Stimulated activated CD4-positive, alpha-beta T cell treated with anti-CD3 and anti-CD28 coated beads, Interleukin-1b, Interleukin-23, amount 100 ng/mL, for 1 hour (primary cell): Measurements from ENCODE around the gene DCD.
"Not testable (repeated sequence)": the region's sequence is repeated elsewhere in the genome, so short reads cannot be mapped to it uniquely, and the experiment has no call there.

Experiments used
- DNase-seq, 2 donors: peaks; one replicate each; pipeline ENCODE4 v3.0.0-alpha.2; 2020; ENCODE audit warnings: low read depth in 2 of 2

DCD gene, protein sequence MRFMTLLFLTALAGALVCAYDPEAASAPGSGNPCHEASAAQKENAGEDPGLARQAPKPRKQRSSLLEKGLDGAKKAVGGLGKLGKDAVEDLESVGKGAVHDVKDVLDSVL

DNA sequence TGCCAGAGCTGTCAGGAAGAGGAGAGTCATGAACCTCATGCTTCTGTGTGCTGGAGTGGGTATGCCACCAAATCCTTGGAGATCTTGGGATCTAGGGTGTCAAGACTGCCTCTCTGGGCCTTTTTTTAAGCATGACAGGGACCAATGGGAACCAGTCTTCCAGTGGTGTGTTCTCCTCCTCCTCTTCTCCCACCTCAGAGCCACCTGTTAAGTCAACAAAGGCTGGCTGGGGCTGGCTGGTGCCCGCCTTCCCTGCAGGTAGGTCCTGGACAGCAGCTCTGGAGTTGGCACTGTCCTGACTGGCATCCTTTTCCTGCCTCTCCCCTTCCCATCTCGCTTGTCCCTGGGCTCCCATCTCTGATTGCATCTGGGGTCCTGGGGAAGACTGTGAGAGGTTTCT is at the start of gene DCD:
Gene DCD (minus strand): TSS at position 101 of the 400 bp plus-strand sequence. CDS start 62 bp downstream, at position 39.
- no peak for DNase-seq

DNA sequence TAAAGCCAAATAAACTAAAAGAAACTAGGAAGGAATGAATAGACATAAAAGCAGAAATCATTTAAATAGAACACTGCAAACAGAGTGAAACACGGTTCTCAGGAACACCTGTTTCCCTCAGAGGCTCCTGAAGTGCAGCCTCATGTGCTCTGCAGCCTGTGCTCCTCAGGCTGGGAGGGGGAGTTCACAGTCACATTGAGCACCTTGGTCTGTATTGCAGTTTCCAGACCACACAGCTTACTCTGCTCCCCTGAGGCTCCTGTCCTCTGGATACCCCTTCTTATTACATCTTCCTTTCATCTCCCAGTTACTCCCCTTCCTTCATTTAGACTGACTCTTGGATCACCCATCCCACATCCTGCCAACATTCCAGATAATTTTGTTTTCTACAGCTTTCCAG is 49.7 kb upstream of the DCD start:
- no peak for DNase-seq

DNA sequence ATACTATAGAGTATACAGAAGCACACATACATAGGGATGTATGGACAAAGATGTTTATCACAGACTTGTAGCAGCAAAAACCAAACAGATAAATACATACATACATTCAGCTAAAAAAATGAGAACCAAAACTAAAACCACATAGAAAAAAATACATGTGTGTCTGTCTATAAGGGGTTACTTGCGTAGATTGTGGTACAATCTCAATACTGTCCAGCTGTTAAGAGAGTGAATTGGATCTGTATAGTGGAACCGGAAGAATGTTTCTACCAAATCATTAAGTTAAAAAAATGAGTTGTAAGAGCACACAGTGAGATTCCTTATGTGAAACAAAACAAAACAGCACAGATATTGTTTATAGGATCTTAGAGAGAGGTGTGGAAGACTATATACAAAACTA is 44.2 kb upstream of the DCD start:
- no peak for DNase-seq

DNA sequence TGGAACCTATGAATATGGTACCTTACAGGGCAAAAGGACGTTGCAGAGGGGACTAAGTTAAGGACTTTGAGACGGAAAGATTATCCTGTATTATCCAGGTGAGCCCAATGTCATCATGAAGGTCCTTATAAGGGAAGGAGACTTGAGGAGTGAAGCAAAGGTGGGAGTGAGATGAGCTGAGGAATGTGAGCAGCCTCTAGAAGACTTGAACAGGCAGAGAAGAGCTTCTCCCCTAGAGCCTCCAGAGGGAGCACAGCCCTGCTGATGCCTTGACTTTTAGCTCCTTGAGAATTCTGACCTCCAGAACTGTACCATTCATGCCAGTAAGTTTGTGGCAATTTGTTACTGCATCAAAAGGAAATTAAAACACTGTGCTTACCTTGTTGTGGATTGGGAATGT is 41.8 kb upstream of the DCD start:
- DNase-seq: no peak

DNA sequence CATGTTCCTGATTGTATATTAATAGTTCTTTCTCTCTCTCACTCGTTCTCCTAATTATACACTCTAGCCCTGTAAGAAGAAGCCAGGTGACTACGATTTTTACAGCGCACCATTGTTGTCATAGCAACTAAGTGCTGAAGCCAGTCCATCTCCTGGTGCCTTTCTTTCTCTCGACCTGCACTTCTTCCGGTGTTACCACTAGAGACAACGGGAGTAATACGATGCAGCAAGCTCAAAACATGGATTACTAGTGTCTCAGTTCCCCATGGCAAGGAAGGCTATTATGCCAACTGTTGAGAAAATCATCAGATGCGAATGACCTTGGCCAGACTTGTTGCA is 40.8 kb upstream of the DCD start:
- DNase-seq: no peak

DNA sequence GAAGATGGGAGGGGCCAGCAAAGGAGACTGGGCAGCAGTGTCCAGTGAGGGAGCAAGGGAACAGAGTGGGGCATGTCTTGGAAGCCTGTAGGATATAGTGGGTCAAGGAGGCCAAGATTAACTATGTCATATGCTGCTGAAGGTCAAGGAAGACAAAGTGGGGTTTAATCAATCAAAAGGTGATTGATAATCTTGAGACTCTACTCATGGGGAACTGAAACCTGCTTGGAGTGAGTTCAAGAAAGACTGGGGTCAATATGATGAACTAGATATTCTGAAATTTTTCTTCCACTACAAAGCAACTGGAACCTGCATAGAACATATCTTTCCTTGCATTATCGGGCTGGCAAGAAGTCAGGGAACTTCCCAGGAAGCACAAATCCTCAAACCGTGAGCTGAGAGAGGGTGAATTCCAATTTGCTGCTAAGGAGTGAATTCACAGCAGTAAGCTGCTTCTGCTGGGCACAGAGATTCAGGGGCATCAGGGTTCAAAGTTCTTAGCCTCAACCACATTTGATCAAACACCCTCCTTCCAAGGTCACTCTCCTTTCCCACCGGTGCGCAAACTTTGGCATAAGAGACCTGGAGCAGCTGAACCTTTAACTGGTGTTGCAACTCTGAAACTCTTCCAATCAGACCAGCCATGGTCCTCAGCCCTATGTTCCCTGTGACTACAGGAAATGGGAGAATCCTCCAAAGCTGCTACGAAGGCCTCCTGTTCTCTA is 40.3 kb upstream of the DCD start:
- no peak for DNase-seq

DNA sequence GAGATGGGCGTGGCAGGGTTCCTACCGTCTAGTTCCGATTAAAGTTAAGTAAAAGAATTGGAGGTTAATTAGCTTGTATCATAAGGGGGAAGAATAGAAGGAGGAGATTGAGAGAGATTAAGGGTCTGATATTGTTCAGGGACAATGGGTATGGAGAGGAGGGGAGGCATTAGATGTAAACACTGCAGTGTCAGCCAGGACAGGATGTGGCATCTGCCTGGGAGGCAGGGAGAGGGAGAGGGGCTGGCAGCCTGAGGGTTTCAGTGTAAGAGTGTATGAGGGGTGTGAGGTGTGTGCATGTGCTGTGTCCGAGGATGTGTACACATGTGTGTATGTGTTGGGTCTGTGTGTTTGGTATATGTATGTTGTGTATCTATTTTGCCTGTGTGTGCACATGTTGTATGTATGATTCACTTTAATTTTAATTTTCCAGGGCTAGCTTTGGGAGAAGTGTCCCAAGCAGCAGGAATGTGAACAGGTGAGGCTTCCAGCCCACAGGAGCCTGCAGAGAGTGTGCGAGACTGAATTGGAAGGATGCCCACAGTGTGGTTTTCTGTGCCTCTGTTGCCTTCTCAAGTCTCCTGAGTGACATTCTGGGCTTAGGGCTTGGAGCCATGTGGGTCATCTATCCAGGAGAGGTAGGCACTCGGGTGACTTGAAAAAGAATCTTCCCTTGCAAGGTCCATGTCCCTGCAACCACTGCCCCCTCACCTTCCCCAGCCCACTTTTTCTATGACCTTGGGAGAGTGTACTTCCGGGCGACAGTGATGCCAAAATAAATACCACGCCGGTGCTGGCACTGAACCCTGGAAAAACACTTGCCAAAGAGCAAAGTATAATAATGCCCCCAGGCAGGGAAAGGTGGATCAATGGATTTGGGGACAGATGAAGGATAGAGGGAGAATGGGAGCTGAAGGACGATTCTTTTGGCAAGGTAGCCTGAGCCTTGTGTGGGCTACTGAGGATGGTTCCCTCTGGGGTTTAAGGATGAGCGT is 36.8 kb upstream of the DCD start:
- DNase-seq: no peak

DNA sequence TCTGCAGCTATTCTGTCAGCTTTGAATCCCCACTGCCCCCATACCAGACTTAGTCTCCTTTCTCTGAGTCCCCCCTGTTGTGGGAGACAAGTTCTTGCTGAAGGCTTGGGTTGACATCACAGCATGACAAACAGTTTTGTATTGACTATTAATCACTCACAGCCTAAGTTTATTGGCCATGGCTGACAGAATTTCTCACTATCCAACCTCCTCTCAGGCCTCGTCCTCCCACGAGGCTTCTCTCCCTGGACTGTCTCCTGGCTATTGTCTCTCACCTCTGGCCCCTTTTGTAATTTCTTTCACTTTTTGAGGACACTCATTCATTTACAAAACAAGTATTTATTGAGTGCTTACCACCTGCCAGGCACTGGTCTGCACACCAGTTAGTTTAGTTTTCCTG is 35.2 kb upstream of the DCD start:
- DNase-seq: no peak

DNA sequence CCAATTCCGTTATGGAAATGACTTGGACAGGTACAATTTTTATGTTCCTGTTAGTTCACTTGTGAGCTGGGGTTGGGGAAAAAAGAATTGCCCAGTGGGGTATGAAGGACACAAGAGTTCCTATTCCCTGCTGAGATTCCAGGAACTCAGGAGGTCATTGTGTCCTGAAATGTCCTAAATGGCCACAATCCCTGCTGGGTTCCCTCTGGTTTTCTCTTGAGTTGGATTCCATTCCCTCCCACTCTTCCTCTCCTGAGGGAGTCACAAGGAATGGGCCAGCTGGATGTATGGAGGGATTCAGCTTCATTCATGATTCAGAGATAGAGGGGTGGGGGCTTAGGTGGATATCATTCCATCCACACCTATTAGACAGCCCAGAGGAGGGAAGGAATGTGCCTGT is 34.5 kb upstream of the DCD start:
- no peak for DNase-seq

DNA sequence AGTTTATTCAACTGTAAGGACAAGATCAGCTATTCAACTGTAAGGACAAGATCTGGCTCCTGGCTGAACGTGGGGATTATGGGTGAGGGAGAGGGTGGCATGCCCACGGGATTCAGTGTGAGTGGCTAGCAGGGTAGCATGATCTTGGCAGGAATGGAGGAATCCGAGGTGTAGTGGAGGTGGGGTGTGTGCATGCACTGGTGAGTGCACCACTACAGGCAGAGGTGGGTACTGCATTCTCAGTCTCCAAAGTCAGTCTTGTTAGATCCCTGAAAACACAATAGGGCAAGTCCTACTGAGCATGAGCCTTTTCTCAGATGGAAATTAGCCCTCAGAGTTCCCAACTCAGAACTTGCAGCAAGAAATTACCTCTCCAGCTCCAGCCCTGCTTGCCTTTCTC is 32.2 kb upstream of the DCD start:
- DNase-seq: no peak

DNA sequence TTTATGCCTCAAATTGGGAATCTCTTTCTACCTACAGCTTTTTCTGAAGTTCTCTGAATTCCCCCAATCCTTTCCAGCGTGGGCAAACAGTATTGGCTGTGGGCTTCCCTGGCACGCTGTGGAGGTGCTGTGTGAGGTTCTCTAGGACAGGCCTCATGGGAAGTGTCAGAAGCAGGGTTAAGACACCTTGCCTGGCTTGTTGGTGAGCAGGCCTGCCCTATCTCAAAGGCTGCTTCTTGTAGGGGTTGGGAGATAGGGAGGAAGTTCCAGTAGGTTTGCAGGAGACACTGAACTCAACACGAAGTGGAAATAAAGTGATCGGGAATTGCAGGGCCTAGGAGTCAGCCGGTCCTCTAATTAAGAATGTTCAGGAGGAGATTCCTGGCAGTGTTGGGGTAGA is 30.0 kb upstream of the DCD start:
- DNase-seq: no peak

DNA sequence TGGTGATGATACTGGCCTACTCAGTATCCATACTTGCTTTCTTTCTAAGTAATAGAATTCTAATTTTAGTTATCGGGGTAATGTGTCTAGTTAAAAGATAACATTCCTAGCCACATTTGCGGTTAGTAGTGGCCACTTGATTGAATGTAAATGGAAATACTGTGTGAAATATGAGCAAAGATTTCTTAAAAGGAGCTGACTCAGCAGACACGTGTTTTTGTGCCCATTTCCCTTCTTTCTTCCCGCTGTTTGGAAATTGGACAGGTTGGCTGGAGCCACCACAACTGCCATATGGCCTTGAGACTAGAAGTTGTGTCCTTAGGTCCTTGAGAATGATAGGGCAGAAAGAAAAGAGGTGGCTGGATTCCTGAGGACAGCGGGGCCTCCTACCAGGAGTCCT is 19.8 kb upstream of the DCD start:
- no peak for DNase-seq

DNA sequence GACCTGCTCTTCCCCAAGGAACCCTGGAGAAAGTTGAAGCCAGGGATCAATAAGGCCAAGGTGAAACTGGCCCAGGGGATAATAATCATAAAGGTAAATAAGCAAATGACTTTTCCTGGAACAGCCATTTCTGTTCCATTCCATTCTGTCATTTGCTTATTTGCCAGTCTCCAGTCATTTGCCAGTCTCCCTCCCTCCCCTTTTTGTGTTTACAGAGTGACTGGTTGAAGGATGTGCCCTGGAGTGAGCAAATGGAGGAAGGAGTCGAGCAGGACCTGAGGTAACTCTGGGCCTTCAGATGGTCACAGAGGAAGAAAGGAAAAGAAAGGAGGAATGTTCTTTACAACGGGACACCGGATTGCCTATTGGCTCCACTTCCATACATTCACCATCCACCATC is 17.8 kb upstream of the DCD start:
- no peak for DNase-seq

DNA sequence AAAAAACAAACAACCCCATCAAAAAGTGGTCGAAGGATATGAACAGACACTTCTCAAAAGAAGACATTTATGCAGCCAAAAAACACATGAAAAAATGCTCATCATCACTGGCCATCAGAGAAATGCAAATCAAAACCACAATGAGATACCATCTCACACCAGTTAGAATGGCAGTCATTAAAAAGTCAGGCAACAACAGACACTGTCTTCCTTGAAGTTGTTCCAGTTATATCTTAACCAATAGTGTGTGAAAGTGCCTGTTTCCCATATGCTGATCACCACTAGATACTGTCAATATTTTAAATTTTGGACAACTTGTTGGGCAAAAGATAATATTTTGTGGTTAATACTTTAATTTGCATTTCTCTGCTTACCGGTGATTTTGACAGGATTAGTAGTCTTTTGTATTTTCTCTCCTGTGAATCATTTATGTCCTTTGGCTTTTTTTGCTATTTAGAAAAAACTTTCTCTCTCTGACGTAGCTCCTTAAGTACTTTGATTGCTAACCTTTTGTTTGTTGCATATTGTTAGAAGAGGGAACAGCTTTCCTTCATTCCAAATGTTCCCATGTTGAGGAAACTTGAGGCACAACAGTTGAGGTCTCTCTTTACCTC is 17.0 kb upstream of the DCD start:
- DNase-seq: not testable (repeated sequence)

DNA sequence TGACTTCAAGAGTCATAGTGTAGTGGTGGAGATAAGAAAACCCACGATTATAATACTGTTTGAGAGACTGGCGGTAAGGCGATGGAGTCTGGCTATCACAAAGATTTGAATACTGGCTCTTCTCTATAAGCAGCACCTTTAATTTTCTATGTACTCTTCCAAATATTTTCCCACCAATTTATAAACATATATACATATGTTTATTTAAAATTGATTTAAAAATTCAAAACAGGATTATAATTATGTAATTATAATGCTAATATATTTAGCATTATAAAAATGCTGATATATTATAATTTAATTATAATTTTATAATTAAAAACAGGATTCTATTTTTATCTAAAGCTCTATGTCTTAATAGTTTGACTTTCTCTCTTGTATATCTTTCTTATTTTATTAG is 15.4 kb upstream of the DCD start:
- no peak for DNase-seq

DNA sequence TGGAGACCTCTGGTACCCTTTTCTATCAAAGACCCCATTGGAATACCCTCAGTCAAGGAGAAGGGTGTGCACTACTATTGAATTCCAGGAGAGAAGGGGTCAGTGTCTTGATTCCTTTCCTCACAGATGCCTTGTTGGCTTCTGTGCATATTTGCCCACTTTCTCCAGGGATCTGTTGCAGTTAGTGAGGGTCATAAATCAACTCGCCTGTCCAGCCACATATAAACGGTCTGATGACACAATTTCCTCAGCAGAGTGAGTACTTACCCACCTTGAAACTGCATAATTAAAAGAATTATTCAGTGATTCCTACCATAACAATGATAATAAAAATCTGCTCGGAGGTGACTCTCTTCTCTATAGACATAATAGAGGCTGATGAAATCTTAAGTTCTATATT is 13.9 kb upstream of the DCD start:
- DNase-seq: no peak

DNA sequence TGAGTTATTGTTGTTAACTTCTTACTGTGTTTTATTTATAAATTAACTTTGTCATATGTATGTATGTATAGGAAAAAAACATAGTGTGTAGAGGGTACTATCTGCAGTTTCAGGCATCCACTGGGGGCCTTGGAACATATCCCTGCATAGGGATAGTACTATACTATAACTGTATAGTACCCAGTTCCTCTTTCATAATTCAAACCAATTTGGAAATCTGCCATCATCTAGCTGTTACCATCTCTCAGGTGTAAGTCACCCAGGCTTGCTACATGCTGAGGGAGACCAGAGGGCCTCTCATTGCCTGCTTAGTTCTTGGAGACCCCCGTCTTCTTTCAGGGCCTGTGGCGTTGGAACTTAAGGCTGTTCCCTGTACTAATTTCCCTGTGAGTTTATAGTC is 12.9 kb upstream of the DCD start:
- DNase-seq: no peak

DNA sequence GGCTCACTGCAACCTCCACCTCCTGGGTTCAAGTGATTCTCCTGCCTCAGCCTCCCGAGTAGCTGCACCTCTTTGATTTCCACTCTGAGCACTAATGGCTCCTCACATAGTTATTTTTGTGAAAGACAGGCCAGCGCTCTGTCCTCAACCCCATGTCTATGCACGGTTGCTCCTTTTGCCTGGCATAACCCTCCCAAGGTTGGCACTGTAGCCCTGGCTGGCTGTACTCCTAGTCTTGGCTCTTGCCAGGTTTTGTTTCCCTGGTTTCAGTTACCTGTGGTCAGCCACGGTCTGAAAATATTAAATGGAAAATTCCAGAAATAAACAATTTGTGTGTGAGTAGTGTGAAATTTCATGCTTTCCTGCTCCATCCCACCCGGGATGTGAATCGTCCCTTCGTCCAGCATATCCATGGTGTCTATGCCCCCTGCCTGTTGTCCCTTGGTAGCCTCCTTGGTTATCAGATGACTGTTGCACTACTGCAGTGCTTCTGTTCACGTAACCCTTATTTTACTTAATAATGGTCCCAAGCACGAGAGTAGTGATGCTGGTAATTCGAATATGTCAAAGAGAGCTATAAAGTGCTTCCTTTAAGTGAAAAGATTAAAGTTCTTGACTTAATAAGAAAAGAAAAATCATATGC is 12.3 kb upstream of the DCD start:
- no peak for DNase-seq

DNA sequence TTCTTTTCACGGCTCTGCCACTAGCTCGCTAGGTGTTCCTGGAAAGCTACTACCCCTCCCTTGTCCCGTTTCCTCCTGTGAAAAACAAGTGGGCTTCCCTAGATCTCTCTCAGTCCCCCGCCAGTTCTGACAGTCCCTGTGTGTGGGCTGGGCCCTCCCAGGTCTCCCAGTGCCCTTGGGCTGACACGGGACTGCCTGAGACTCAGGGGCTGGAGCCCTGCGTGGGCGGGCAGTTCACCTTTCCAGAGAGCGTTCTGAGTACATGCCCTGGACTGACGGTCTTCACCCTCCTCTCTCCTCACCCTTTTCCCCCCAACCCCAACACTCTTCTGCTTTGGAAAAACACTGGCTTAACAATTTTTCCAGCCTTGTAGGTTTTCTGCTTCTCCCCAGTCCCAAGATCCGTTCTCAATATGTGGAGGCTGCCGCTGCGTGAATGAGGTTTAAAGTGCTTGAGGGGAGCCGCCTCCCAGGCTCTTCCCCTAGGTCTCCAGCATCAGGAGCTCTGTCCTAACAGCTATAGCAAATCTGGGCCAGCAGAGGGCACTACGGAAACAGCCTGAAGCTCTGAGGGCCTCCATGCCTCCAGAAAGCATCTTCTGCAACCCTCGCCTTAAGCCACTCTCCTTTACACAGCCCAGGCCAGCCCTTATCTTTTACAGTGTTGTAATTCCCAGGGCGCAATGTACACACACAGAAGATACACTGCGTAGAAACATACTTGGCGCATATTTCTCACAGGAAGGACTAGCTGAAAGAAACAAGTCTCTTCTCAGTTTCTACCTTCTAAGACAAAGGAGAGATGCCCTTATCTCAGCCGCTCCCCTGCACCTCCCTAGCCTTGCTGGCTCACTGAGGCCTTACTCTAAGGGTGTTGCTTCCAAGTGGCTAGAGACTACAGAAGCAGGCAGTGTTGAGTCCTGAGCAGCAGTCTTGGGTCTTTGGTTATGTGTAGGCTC is 10.4 kb upstream of the DCD start:
- peak in 1 of 2 donors; percentile 9 for DNase-seq

DNA sequence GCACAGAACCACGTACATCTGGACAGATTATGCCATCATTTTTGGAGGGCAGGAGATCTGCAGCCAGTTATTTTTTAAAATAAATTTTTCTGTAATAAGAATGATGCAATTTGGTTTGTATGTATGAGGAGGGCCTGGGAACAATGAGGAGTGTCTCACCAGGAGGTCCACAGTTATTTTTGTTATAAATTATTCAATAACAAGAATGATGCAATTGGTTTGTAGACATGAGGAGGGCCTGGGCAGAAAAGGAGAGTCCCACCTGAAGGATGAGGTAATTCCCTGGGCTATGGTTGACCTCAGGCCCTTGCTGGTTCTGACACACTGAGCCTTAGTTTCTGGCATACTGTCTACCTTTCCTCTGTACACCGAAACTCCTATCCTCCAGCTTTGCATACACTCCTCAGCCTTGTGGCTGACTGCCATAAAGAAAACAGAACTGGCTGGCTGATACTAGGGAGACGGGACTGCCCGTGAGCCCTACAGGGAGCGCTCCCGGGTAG is 9.0 kb upstream of the DCD start:
- DNase-seq: no peak

DNA sequence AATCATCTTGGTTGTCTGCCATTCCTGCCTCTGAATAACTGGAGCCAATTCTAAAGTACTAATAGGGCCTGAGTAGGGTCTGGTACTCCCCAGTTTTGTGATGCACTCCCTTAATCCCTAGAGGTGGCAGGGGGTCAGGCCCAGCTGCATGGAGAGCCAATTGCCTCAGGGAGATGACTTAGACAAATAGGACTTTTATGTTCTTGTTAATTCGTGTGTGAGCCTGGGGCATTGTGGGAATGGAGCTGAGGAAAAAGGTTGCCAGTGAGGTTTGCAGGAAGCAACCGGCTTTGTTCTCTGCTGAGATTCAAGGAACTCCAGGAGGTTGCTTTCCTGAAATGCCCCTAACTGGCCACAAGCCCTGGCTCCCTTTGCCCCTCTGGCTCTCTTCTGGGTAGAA is 6.8 kb upstream of the DCD start:
- no peak for DNase-seq
